Kidney (tissue), 14 donors: ENCODE data around the gene C20orf96. TPM values are rescaled to one million over a fixed set of nuclear protein-coding genes. Genes with fewer than 3 reads are reported as not detected.

Experiments used
- DNase-seq, 5 donors: peaks; one replicate each; pipeline ENCODE4 v3.0.0-alpha.2; 2013 to 2020
- FAIRE-seq: peaks from 2 replicates; lab custom pipeline; 2012; peaks lifted over from hg19 to GRCh38; lab: Jason Lieb, UNC
- H3K27ac ChIP-seq, 2 donors: one replicate each; pipeline ENCODE4 v1.7.0; 2013; ENCODE audit warnings: low read depth in 2 of 2, low read length in 2 of 2, inconsistent platforms in 1 of 2
- H3K27me3 ChIP-seq: one replicate; pipeline ENCODE4 v1.7.1; 2013; ENCODE audit warnings: low read length, inconsistent platforms; ENCODE audit not compliant: control insufficient read depth, insufficient read depth
- H3K36me3 ChIP-seq, 3 donors: one replicate each; pipeline versions ENCODE4 v1.7.0 to v1.7.1; 2013; ENCODE audit warnings: low read length in 3 of 3, control low read depth in 1 of 3, inconsistent platforms in 1 of 3; ENCODE audit not compliant: insufficient read depth in 3 of 3, control insufficient read depth in 2 of 3
- H3K4me1 ChIP-seq, 3 donors: one replicate each; pipeline versions ENCODE4 v1.7.0 to v1.7.1; 2013; ENCODE audit warnings: low read length in 3 of 3, inconsistent platforms in 1 of 3, low read depth in 1 of 3; ENCODE audit not compliant: control insufficient read depth in 2 of 3, insufficient read depth in 2 of 3
- H3K4me3 ChIP-seq, 3 donors: one replicate each; pipeline versions ENCODE4 v1.7.0 to v1.8.1; 2013; ENCODE audit warnings: low read length in 3 of 3, control low read depth in 1 of 3, inconsistent platforms in 1 of 3
- H3K9ac ChIP-seq, 3 donors: one replicate each; pipeline versions ENCODE4 v1.7.0 to v1.7.1; 2013; ENCODE audit warnings: low read length in 3 of 3, control low read depth in 1 of 3, inconsistent platforms in 1 of 3
- H3K9me3 ChIP-seq, 3 donors: one replicate each; pipeline versions ENCODE4 v1.7.0 to v1.7.1; 2013; ENCODE audit warnings: low read length in 3 of 3, control low read depth in 1 of 3, inconsistent platforms in 1 of 3; ENCODE audit not compliant: control insufficient read depth in 2 of 3, insufficient read depth in 1 of 3
- intact Hi-C: fragments of 100-400 bp; cut with DNase I; formaldehyde crosslinking; loops from one replicate; pipeline ENCODE4 v1.11.1; 2022
- polyA plus RNA-seq: library from polyadenylated mRNA; stranded (reverse); fragments of 350-450 nt; fragmentation: Illumina TruSeq; extraction: RNeasy Lipid Tissue Mini Kit (QIAGEN cat#74804); gene quantifications from one replicate; pipeline ENCODE4 v1.2.3, GENCODE V29; 2014; ENCODE audit warnings: low read depth, low replicate concordance; ENCODE audit not compliant: insufficient read depth
- total RNA-seq: library from RNA; stranded (reverse); fragmentation: NEBNext Ultra II Directional; extraction: Animal tissue kit (Norgen Biotek cat#: 25700); gene quantifications from one replicate; pipeline ENCODE4 v1.2.1, GENCODE V29; 2021
- TF ChIP-seq, protein P1 (sequence below): IDR thresholded peaks from 3 replicates; pipeline ENCODE4 v1.5.1; 2012; ENCODE audit warnings: mild to moderate bottlenecking, moderate library complexity, borderline replicate concordance; ENCODE audit not compliant: insufficient read depth; ENCODE audit errors: extremely low read depth
- donor health status: control.
- donor health status: control.
- donor health status: control.
- donor health status: control.
- donor health status: control.
- donor health status: DM: yes; HTN: yes; CAD: no.
- donor health status: Normal renal cell carcinoma (clear cell type).

Gene C20orf96
- total and polyA plus RNA-seq, 2 donors from 2014 or later, result 9.4 to 12.5 TPM

DNA sequence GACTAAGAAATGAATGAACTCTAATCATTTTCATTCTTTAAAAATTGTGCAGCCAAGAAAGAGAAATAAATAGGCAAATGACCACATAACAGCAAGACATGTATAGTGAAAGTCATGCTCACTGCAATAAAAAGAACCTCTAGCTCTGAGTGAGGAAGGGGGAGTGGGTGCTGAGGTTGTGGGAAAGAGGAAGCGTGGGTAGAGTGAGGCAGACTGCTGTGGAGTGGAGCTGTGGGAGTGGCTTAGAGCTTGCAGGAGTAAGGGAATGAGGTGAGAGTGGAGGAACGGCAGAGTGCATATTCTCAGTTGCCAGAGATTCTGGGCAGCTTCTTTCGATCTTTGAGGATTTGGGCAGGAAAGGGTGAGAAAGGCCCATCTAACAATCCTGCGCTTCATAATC, 53.1 kb downstream of the C20orf96 start:
- FAIRE-seq (no peak), DNase-seq (no peak)
- no peak overlapping the region for H3K27ac ChIP-seq
- intact Hi-C loops, result no loop called here
- no peaks in the 10 kb centered on the region for H3K27me3 ChIP-seq
- peaks cover 0 to 2% (median 0%) of the 10 kb centered on the region in 3 donors for H3K4me1 ChIP-seq
- H3K36me3 ChIP-seq, result no peaks in the 10 kb centered on the region
- TF ChIP-seq, protein P1, sequence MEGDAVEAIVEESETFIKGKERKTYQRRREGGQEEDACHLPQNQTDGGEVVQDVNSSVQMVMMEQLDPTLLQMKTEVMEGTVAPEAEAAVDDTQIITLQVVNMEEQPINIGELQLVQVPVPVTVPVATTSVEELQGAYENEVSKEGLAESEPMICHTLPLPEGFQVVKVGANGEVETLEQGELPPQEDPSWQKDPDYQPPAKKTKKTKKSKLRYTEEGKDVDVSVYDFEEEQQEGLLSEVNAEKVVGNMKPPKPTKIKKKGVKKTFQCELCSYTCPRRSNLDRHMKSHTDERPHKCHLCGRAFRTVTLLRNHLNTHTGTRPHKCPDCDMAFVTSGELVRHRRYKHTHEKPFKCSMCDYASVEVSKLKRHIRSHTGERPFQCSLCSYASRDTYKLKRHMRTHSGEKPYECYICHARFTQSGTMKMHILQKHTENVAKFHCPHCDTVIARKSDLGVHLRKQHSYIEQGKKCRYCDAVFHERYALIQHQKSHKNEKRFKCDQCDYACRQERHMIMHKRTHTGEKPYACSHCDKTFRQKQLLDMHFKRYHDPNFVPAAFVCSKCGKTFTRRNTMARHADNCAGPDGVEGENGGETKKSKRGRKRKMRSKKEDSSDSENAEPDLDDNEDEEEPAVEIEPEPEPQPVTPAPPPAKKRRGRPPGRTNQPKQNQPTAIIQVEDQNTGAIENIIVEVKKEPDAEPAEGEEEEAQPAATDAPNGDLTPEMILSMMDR, result no peak
- no peaks in the 10 kb centered on the region for H3K9me3 ChIP-seq
- H3K4me3 ChIP-seq, result no peak overlapping the region
- H3K9ac ChIP-seq, result no peak overlapping the region

DNA sequence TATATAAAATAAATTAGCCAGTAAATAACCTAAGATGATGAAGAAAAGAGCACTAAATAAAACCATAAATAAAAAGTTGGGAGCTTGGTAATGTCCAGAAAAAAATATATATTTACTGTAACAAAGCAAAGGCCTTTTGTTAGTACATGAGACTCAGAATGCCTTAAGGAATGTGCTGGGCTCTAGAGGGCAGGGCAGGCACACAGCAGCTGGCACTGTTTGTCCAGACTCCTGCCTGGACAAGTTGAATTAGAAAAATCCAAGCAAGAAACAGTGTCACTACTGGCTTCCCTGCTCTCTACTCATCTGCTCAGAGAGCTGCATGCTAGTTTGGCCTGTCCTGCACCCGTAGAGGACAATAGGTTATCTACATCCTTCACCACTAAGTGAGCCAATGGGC, 54.7 kb downstream of the C20orf96 start:
- FAIRE-seq (no peak), DNase-seq (peak in 2 of 5 donors; percentile 29 to 38)
- Histone ChIP-seq H3K4me3 (no peak overlapping the region), H3K27me3 (no peaks in the 10 kb centered on the region), H3K9me3 (no peaks in the 10 kb centered on the region), H3K9ac (no peak overlapping the region), H3K36me3 (no peaks in the 10 kb centered on the region), H3K27ac (no peak overlapping the region), H3K4me1 (peaks cover 0 to 2% (median 0%) of the 10 kb centered on the region in 3 donors)
- TF ChIP-seq, protein P1, result peak; percentile 16
- intact Hi-C loops, result no loop called here

GRCh38 chr20:227439-228105, 63.0 kb downstream of the C20orf96 start:
- H3K4me1 ChIP-seq, result no peaks in the 10 kb centered on the region
- no peaks in the 10 kb centered on the region for H3K9me3 ChIP-seq
- DNase-seq (no peak), FAIRE-seq (no peak)
- no peaks in the 10 kb centered on the region for H3K27me3 ChIP-seq
- no peak overlapping the region for H3K27ac ChIP-seq
- H3K9ac ChIP-seq, result no peak overlapping the region
- H3K4me3 ChIP-seq, result no peak overlapping the region
- H3K36me3 ChIP-seq, result no peaks in the 10 kb centered on the region
- intact Hi-C loops, result no loop called here
- TF ChIP-seq, protein P1, result no peak
